Measurements from ENCODE around the gene RELB. TPM values are rescaled to one million over a fixed set of nuclear protein-coding genes. Genes with fewer than 3 reads are reported as not detected.
A peak's percentile ranks its signal among the peaks of the same experiment; 100 is the strongest.

The RELB gene
- total and polyA plus RNA-seq, 10 of the 15 experiments (the other 5 are each of a cell fraction or from before 2014, with no cell fraction given) = 0.66 to 43.8 (median 12.8) TPM

DNA sequence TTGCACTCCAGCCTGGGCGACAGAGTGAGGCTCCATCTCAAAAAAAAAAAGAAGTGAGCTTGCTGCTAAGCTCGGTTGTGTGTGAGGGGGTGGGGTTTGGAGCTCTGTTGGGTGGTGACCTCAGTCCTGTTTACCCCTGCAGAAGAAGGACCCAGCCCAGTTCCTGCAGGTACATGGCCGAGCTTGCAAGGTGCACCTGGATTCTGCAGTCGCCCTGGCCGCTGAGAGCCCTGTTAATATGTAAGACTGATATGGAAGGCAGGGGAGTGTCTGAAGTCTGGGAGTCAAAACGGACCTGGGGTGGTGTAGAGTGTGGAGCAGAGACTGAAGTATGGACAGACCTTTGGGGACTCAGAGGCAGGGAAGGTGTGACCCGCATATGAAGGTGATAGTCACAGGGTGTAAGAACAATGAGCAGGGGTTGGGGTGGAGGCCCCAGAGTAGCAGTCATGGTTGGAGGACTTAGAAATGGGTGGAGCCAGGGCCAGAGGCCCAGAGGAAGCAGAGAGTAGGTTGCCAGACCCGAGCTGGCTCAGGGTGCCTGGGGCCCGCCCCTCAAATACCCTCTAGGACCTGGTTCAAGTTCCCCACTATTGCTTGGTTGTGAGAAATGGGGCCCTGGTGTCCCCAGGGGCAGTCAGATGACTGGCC is 50.8 kb downstream of the RELB start (continued):
- TF ChIP-seq SREBF1 (IDR thresholded peaks at IDR 0.05; ENCODE audit: low read length) (no peak), MEF2B (IDR thresholded peaks at IDR 0.05; ENCODE audit: partially characterized antibody, poor library complexity, severe bottlenecking) (peak; percentile 71), CREB1 (IDR thresholded peaks at IDR 0.05; ENCODE audit: low read depth) (no peak), POLR2A (IDR thresholded peaks at IDR 0.05; ENCODE audit: low read depth, low read length) (peak; percentile 22; the same call in 1 of the 2 replicates), MYB (IDR thresholded peaks at IDR 0.05; ENCODE audit: borderline replicate concordance, low read depth, low read length) (no peak), PAX5 (IDR thresholded peaks at IDR 0.05; ENCODE audit: borderline replicate concordance, low read depth, low read length) (no peak), SIN3A (IDR thresholded peaks at IDR 0.05; ENCODE audit: low read depth, low read length) (no peak), NBN (IDR thresholded peaks at IDR 0.05) (no peak), EED (IDR thresholded peaks at IDR 0.05; ENCODE audit: low read depth) (no peak), YY1 (IDR thresholded peaks at IDR 0.05; ENCODE audit: low read depth, low read length) (no peak), FOXK2 (IDR thresholded peaks at IDR 0.05) (no peak)
- TF ChIP-seq, protein P1, sequence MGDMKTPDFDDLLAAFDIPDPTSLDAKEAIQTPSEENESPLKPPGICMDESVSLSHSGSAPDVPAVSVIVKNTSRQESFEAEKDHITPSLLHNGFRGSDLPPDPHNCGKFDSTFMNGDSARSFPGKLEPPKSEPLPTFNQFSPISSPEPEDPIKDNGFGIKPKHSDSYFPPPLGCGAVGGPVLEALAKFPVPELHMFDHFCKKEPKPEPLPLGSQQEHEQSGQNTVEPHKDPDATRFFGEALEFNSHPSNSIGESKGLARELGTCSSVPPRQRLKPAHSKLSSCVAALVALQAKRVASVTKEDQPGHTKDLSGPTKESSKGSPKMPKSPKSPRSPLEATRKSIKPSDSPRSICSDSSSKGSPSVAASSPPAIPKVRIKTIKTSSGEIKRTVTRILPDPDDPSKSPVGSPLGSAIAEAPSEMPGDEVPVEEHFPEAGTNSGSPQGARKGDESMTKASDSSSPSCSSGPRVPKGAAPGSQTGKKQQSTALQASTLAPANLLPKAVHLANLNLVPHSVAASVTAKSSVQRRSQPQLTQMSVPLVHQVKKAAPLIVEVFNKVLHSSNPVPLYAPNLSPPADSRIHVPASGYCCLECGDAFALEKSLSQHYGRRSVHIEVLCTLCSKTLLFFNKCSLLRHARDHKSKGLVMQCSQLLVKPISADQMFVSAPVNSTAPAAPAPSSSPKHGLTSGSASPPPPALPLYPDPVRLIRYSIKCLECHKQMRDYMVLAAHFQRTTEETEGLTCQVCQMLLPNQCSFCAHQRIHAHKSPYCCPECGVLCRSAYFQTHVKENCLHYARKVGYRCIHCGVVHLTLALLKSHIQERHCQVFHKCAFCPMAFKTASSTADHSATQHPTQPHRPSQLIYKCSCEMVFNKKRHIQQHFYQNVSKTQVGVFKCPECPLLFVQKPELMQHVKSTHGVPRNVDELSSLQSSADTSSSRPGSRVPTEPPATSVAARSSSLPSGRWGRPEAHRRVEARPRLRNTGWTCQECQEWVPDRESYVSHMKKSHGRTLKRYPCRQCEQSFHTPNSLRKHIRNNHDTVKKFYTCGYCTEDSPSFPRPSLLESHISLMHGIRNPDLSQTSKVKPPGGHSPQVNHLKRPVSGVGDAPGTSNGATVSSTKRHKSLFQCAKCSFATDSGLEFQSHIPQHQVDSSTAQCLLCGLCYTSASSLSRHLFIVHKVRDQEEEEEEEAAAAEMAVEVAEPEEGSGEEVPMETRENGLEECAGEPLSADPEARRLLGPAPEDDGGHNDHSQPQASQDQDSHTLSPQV (IDR thresholded peaks at IDR 0.05) = no peak
- TF ChIP-seq, protein P2, sequence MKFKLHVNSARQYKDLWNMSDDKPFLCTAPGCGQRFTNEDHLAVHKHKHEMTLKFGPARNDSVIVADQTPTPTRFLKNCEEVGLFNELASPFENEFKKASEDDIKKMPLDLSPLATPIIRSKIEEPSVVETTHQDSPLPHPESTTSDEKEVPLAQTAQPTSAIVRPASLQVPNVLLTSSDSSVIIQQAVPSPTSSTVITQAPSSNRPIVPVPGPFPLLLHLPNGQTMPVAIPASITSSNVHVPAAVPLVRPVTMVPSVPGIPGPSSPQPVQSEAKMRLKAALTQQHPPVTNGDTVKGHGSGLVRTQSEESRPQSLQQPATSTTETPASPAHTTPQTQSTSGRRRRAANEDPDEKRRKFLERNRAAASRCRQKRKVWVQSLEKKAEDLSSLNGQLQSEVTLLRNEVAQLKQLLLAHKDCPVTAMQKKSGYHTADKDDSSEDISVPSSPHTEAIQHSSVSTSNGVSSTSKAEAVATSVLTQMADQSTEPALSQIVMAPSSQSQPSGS (IDR thresholded peaks at IDR 0.05; ENCODE audit: low read length) = no peak
- TF ChIP-seq, protein P3, sequence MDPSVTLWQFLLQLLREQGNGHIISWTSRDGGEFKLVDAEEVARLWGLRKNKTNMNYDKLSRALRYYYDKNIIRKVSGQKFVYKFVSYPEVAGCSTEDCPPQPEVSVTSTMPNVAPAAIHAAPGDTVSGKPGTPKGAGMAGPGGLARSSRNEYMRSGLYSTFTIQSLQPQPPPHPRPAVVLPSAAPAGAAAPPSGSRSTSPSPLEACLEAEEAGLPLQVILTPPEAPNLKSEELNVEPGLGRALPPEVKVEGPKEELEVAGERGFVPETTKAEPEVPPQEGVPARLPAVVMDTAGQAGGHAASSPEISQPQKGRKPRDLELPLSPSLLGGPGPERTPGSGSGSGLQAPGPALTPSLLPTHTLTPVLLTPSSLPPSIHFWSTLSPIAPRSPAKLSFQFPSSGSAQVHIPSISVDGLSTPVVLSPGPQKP (IDR thresholded peaks at IDR 0.05; ENCODE audit: low read depth, low read length) = no peak
- TF ChIP-seq, protein P4, sequence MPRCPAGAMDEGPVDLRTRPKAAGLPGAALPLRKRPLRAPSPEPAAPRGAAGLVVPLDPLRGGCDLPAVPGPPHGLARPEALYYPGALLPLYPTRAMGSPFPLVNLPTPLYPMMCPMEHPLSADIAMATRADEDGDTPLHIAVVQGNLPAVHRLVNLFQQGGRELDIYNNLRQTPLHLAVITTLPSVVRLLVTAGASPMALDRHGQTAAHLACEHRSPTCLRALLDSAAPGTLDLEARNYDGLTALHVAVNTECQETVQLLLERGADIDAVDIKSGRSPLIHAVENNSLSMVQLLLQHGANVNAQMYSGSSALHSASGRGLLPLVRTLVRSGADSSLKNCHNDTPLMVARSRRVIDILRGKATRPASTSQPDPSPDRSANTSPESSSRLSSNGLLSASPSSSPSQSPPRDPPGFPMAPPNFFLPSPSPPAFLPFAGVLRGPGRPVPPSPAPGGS (IDR thresholded peaks at IDR 0.05; ENCODE audit: borderline replicate concordance, insufficient read depth, low read depth, low read length, poor library complexity, severe bottlenecking) = no peak
- TF ChIP-seq, protein P5, sequence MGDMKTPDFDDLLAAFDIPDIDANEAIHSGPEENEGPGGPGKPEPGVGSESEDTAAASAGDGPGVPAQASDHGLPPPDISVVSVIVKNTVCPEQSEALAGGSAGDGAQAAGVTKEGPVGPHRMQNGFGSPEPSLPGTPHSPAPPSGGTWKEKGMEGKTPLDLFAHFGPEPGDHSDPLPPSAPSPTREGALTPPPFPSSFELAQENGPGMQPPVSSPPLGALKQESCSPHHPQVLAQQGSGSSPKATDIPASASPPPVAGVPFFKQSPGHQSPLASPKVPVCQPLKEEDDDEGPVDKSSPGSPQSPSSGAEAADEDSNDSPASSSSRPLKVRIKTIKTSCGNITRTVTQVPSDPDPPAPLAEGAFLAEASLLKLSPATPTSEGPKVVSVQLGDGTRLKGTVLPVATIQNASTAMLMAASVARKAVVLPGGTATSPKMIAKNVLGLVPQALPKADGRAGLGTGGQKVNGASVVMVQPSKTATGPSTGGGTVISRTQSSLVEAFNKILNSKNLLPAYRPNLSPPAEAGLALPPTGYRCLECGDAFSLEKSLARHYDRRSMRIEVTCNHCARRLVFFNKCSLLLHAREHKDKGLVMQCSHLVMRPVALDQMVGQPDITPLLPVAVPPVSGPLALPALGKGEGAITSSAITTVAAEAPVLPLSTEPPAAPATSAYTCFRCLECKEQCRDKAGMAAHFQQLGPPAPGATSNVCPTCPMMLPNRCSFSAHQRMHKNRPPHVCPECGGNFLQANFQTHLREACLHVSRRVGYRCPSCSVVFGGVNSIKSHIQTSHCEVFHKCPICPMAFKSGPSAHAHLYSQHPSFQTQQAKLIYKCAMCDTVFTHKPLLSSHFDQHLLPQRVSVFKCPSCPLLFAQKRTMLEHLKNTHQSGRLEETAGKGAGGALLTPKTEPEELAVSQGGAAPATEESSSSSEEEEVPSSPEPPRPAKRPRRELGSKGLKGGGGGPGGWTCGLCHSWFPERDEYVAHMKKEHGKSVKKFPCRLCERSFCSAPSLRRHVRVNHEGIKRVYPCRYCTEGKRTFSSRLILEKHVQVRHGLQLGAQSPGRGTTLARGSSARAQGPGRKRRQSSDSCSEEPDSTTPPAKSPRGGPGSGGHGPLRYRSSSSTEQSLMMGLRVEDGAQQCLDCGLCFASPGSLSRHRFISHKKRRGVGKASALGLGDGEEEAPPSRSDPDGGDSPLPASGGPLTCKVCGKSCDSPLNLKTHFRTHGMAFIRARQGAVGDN (IDR thresholded peaks at IDR 0.05) = no peak
